Measurements from ENCODE around the gene GCH1.
A peak's percentile ranks its signal among the peaks of the same experiment; 100 is the strongest.
"Not testable (repeated sequence)": the region's sequence is repeated elsewhere in the genome, so short reads cannot be mapped to it uniquely, and the experiment has no call there.

GCH1 gene, protein sequence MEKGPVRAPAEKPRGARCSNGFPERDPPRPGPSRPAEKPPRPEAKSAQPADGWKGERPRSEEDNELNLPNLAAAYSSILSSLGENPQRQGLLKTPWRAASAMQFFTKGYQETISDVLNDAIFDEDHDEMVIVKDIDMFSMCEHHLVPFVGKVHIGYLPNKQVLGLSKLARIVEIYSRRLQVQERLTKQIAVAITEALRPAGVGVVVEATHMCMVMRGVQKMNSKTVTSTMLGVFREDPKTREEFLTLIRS

DNA sequence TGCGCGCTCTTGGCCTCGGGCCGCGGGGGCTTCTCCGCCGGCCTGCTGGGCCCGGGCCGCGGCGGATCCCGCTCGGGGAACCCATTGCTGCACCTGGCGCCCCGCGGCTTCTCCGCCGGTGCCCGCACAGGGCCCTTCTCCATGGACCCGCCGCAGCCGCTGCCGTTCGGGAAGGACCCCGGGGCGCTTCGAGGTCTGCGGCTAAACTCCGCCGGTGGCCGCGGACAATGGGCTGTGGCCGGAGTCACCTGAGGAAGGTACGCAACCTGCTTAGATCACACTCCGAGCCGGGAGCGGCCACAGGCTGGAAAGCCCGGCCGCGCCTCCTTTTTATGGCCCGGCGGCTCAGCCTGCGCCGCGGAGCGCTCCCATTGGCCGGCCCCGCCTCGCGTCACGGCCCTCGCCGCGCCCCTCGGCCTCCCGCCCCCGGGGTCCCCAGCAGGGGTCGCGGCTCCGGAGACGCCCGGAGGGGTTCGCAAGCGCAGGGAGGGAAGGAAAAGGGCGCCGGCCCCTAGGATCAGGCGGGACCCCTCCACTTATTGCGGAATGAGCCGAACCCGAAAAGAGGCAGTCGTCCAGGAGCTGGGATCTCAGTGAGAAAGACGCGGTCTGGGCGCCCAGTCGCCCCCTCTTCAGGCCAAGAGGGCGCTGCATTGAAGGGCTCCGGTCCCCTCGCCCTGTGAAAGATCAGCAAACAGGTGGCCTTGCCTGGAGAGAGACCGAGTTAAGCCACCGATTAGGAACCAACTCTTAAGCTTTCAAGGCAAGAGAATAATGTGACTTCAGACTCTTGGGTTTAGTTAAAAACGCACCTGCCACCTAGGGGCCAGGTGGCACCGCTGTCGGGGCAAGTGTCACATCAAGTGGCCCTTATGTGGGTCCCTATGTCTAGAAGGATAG is at the start of gene GCH1:
TSS of gene GCH1 (minus strand) at position 306 of the 900 bp plus-strand sequence. CDS start at position 143, 163 bp downstream.
- DNase-seq (ENCODE audit: low read depth): peak; percentile 55

DNA sequence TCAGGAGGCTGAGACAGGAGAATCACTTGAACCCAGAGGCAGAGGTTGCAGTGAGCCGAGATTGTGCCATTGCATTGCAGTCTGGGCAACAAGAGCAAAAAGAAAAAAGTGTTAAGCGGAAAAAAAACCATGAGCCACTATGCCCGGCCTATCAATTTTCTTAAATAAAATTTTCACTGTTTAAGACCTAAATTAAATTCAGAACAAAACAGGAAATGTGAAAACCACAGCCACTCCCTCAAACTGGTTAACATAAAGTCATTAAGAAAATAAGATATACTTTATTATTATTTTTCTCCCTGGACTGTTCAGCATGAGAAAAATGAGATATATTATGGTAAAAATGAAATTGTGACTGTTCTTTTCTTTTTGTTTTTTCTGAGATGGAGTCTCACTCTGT is 44.6 kb upstream of the GCH1 start:
- no peak for DNase-seq (ENCODE audit: low read depth)

DNA sequence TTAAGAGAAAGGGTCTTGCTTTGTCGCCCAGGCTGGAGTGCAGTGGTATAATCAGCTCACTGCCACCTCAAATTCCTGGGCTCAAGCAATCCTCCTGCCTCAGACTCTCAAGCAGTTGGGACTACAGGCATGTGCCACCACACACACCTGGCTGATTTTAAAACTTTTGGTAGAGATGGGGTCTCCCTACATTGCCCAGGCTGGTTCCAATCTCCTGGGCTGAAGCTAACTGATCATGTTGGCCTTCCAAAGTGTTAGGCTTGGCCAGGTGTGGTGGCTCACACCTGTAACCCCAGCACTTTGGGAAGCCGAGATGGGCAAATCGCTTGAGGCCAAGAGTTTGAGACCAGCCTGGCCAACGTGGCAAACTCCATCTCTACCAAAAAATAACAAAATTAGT is 43.9 kb upstream of the GCH1 start:
- DNase-seq (ENCODE audit: low read depth): no peak

DNA sequence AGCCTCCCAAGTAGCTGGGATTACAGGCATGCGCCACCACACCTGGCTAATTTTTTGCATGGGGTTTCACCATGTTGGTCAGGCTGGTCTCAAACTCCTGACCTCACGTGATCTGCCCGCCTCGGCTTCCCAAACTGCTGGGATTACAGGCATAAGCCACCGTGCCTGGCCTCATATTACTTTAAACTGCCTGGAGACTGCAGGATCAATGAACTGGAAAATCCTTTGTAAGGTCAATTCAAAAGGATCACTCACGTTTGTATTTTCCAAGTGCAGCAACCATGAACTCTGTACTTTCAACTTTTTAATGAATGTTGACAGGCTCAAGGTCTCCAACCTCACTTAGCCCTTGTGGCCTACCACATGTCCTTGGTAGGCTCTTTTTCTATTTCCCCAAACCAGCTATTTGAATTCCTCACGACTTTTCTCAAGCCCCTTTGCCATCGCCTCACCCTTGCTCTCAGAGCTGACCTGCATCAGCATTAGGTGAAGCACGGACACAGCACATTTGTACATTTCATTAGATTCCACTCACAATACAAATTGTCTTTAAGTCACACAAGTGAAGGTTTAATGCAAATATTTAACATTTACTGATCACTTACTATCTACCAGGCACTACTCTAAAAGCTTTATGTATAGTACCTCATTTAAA is 42.2 kb upstream of the GCH1 start:
- no peak for DNase-seq (ENCODE audit: low read depth)

DNA sequence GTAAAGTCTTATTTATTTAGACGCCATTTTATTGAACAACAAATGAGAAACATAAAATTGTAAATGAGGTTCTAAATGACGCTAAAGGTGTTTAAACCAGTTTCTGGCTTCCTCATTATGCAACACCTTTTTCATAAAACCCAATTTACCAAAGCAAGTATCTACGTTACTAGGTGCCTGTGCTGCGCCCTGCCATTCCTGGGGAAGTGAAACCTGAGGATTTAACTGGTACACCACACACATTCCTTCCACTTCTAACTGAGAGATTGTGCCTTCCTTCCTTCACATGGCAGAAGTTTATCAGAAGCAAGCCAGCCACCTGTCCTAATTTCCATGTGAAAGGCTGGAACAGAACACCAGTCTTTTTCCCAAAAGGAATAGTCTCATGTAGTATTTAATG is 40.3 kb upstream of the GCH1 start:
- no peak for DNase-seq (ENCODE audit: low read depth)

DNA sequence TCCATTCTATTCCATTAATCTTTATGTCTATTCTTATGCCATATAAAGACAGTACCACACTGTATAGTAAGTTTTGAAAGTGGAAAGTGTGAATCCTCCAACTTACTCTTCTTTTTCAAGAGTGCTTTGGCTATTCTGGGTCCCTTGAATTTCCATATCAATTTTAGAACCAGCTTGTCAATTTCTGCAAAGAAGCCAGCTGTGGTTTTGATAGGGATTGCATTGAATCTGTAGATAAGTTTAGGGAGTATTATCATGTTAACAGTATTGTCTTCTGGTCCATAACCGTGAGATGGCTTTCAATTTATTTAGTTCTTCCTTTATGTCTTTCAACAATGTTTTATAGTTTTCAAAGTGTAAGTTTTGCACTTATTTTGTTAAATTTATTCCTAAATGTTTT is 34.2 kb upstream of the GCH1 start:
- DNase-seq (ENCODE audit: low read depth): no peak

DNA sequence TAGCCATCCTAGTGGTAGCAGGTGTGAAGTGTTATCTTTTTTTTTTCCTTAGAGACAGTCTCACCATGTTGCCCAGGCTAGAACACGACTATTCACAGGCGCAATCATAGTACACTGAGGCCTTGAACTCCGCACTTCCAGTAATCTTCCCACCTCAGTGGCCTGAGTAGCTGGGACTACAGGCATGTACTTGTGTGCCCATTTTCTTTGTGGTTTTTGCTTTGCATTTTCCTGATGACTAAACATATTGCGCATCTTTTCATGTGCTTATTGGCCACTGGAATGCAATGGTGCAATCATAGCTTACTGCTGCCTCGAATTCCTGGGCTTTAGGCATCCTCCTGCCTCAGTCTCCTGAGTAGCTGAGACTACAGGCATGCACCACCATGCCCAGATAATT is 33.3 kb upstream of the GCH1 start:
- DNase-seq (ENCODE audit: low read depth): no peak

DNA sequence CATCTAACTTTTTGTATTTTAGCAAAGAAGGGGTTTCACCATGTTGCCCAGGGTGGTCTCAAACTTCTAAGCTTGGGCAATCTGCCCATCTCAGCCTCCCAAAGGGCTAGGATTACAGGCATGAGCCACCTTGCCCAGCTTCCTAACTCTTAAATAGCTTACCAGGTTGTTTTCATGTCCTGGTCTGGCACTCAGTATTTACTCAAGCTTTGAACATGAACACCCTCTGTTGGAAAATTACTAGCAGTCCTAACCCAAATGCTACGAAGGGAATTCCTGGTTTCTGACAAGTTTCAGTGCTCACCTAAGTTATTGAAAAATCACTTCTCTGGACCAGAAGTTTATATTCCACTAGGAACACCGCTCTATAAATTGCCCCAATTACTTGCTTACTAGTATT is 32.5 kb upstream of the GCH1 start:
- no peak for DNase-seq (ENCODE audit: low read depth)

DNA sequence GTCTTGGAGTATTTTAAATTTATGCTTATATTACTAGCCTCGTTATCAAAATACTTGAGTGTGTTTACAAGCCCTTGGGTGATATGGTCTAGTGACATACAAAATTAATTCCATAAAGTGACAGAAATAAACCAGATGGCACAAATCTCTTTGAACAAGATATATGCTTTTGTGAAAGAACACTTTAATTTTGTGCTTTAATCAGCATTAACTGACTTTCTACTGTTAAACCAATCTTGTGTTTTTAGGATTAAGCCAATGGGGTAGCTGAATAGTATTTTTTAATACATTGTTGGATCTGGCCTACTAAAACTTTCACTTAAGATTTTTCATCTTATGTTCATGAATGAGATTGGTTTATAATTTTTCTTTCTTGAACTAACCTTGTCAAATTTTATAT is 30.4 kb upstream of the GCH1 start:
- no peak for DNase-seq (ENCODE audit: low read depth)

DNA sequence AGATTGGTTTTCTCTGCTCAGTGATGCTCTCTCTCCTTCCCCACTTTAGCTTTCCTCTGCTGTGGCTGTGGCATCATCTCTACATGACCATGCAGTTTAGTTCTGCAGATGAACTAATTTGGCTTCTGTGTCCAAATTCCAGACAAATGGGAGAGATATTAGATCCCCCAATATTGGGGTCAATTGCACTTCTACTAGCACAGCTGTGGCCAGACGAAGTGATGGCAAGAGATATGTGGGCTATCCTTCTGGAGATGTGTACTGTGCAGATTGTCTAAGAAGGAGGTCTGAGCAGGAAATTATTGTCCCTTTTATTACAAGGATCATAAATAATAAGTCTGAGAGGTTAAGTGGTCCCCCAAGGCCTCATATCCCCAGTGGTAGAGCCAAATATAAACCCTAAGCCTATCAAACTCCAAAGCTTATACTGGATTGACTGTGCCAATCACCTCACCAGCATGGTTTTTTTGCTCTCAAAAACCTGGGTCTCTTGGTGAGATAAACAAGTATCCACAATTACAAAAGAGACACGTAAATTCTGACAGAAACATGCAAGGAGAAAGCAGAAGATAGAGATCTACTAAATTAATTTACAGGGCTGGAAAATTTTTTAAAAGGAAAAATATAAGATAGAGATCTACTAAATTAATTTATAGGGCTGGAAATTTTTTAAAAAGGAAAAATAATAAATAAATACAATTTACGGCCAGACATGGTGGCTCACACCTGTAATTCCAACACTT is 29.1 kb upstream of the GCH1 start:
- no peak for DNase-seq (ENCODE audit: low read depth)

DNA sequence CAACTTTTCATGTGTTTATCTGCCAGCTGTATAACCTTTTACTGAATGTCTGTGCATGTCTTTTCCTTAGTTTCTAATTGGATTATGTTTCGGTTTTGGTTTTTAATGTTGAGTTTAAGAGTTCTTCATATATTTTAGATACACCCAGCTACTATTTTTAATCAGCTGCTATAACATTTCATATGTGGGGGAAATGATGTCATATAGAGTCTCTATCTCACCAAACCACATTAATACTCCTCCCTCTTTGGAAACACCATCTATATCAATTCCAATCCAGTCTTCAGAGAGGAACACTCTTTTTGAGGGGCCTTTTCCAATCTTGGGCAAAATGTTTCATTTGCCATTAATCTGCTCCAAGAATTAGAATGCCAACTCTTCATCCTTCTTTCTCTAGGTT is 28.5 kb upstream of the GCH1 start:
- DNase-seq (ENCODE audit: low read depth): no peak

DNA sequence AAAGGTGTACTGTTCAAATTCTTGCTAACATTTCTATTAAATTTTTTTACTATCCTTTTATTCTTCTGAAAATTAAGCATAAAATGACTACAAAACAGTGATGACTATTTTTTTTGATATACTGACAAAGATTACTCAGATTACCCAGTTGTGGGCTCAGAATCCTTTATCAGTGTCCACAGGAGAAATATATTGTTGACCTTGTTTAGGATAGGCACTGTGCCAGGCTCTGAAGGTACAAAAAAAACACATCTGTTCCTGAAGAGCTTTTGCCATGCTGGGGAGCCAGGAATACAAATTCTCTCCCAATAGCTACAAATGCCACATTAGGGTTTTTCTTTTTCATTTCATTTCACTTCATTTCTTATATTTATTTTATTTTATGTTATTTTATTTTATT is 26.9 kb upstream of the GCH1 start:
- DNase-seq (ENCODE audit: low read depth): no peak

DNA sequence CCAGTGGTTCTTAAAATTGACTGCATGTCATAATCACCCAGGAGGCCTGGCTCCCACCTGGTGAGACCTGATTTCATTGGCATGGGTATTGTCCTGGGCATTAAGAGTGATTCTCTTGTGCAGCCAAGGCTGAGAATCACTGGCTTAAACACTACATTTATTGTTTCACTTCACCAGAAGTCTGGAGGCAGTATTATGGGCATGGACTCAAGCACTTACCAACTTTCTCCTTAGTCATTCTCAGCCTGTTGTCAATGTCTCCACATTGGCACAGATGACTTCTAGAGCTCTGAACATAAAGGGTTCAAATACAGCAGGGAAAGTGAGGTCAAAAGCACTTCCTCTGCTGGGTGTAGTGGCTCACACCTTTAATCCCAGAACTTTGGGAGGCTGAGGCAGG is 25.6 kb upstream of the GCH1 start:
- DNase-seq (ENCODE audit: low read depth): no peak

DNA sequence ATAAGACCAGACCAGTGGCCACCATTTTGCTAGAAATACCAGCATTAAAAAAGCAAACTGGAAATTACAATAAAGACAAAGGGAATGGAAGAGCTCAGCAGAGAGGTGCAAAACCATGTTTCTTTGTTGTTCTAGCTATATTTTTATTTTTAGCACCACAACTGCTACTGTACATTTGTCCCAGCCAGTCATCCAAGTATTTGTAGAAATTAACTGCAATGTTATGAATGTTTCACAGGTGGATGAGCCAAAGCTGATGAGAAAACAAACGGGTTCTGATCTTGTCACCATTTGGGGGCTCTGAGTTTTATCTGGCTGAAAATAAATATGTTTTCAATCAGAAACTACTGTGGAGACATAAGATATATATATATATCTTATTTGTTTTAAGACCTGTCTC is 24.9 kb upstream of the GCH1 start:
- no peak for DNase-seq (ENCODE audit: low read depth)

DNA sequence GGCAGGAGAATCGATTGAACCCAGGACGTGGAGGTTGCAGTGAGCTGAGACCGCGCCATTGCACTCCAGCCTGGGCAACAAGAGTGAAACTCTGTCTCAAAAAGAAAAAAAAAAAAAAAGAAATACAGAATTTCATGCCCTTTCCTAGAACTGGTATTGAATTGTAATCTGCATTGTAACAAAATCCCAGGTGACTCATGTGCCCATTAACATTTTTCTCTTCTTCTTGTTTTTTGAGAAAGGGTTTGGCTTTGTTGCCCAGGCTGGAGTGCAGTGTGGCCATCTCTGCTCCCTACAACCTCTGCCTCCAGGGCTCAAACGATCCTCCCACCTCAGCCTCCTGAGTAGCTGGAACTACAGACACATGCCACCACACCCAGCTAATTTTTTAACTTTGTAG is 23.9 kb upstream of the GCH1 start:
- DNase-seq (ENCODE audit: low read depth): not testable (repeated sequence)

DNA sequence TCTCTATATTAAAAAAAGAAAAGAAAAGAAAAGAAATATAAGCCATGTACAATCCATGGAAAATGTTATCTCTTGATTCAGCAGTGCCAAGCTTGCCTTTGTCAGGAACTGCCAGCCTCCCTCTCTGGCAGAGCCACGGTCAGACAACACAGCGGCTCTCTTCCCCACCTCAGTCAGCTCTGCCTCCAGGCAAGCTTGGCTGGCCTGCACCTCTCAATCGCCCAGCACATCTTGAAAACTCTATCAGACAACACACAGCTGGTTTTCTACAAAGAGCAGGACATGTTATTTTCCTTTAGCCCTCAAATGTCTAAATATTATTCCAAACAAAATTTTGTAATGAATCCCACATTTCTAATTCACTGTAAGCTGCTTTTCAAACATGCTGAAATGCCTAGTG is 20.0 kb upstream of the GCH1 start:
- no peak for DNase-seq (ENCODE audit: low read depth)

DNA sequence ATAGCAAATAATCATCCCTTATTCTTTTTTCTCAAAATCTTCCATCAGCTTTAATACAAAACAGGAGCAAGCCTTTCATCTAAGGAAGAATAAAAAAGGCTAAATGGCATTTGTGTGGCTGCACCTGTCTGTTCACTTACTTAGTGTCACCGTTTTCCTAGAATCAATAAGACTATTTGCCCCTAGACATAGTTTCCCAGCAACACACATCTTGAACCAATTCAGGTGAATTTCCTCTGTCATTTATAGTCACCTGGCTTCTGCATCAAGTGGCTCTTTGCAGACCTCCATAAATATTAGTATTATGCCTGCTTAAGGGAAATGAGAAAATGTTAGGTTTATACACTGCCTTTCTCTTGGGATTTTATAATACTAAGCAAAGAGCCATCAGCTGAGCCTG is 17.4 kb upstream of the GCH1 start:
- no peak for DNase-seq (ENCODE audit: low read depth)

DNA sequence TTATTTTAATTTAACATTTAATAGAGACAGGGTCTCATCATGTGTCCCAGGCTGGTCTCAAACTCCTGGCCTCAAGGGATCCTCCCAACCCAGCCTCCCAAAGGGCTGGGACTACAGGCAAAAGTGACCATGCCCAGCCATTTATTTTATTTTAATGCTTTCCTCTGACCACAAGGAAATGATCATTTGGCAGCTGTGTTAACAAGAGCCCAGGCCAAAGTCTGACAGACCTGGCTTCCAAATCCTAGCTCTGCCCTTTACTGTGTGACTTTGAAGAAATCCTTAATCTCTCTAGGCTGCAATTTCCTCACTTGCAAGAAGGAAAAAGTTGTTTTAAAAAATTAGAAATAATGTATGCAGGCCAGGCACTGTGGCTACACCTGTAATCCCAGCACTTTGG is 16.7 kb upstream of the GCH1 start:
- no peak for DNase-seq (ENCODE audit: low read depth)

DNA sequence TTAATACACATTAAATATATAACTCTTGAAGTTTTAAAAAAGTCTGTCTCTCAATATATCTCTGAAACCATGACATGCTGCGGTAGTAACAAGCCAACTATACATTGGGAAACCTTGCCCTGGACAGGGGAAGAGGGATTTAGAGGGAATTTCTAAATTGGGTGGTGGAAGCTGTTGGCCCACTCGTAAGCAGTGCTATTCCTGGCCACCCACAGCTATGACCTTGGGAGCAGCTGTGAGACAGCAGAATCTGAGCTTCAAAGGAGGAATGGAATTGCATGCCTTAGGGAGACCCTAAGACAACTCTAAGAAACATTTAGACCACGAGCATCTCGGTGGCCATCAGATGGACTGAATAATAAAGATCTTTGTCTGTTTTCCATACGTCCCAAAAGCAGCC is 15.8 kb upstream of the GCH1 start:
- DNase-seq (ENCODE audit: low read depth): no peak

DNA sequence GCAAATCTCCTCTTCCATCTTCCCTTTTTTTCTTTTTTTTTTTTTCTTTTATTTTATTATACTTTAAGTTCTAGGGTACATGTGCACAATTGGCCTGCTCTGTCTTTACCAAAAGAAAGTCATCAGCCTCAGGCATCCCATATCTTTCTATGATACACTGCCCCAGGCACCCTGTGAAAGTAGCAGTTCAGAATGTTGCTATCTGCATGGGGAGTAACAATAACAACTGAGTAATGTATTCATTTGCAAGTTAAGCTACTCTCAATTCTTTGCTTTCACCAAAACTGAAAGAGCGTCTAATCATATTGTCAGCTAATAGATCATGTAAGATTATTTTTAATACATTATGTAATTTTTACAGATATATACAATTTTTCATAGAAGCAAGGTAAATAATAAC is 13.5 kb upstream of the GCH1 start:
- no peak for DNase-seq (ENCODE audit: low read depth)

DNA sequence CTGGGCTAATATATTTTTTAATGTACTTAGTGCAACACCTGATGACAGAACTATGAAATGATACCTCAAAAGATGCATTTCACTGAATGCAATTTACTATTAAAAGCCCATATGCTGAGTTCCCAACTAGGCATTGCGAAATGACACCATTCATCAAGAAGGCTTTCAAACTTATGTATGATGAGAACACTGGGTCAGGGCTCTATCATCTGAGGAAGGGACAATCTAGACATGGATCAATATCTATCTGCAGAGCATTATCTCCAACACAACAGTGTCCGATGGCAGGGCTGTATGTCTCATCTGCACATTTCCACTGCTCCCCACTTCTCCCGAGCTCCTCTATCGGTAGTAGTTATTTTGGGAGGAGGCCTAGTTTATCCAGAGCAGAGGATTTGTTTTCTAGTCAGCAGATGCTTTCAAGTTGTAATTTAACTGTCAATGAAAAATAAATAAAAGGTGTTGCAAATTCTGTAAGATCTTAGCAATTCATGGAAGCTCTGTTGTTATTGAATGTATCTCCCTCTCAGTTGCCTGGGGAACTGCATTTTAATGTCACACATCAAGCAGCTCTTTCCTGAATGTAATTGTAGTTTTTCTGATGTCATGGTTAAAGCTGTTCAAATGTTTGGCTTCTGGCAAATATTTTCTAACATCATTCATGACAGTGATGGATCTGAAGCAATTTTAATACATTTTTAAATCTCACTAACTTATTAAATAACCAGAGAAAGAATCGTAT is 7.4 kb upstream of the GCH1 start:
- DNase-seq (ENCODE audit: low read depth): no peak

DNA sequence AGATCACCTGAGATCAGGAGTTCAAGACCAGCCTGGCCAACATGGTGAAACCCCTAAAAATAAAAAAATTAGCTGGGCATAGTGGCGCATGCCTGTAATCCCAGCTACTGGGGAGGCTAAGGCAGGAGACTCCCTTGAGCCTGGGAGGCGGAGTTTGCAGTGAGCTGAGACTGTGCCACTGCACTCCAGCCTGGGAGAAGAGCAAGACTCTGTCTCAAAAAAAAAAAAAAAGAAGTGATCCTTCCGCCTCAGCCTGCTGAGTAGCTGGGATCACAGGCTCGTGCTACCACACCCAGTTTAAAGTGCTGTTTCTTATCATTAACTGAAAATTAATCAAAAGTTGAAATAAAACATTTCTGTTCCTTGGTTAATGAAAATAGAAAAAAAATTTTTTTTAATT is 6.3 kb upstream of the GCH1 start:
- not testable (repeated sequence) for DNase-seq (ENCODE audit: low read depth)

Data from stimulated activated CD8-positive, alpha-beta memory T cell treated with anti-CD3 and anti-CD28 coated beads, Interleukin-15, amount 100 ng/mL, for 1 hour (primary cell).